Fibroblast of skin of left biceps (primary cell): ENCODE measurements around the gene PRR18.
"Not testable (repeated sequence)": the region's sequence is repeated elsewhere in the genome, so short reads cannot be mapped to it uniquely, and the experiment has no call there.

Source experiments
- DNase-seq, 2 experiments: peaks; one replicate each; pipeline ENCODE4 v3.0.0-alpha.2; 2013; ENCODE audit warnings: low read depth in 2 of 2

Gene PRR18

GRCh38 chr6:166308033-166308768, at the start of gene PRR18:
TSS of gene PRR18 (minus strand) at chr6:166308392. CDS start at chr6:166308142, 250 bp downstream.
- DNase-seq = no peak

- no peak for DNase-seq
Observed at GRCh38 chr6:166355552-166355951, 47.4 kb upstream of the PRR18 start.

GRCh38 chr6:166354965-166355364, 46.8 kb upstream of the PRR18 start:
- no peak for DNase-seq

- no peak for DNase-seq
Observed at GRCh38 chr6:166354143-166354542, 46.0 kb upstream of the PRR18 start.

GRCh38 chr6:166353507-166353906, 45.3 kb upstream of the PRR18 start:
- no peak for DNase-seq

- DNase-seq = no peak
Observed at GRCh38 chr6:166352923-166353322, 44.7 kb upstream of the PRR18 start.

- no peak for DNase-seq
Observed at GRCh38 chr6:166351715-166352285, 43.6 kb upstream of the PRR18 start.

- no peak for DNase-seq
Observed at GRCh38 chr6:166348305-166348949, 40.2 kb upstream of the PRR18 start.

GRCh38 chr6:166346965-166347364, 38.8 kb upstream of the PRR18 start:
- DNase-seq = no peak

- no peak for DNase-seq
Observed at GRCh38 chr6:166346449-166346848, 38.3 kb upstream of the PRR18 start.

GRCh38 chr6:166345672-166346071, 37.5 kb upstream of the PRR18 start:
- DNase-seq = not testable (repeated sequence)

GRCh38 chr6:166344921-166345320, 36.7 kb upstream of the PRR18 start:
- DNase-seq = not testable (repeated sequence)

GRCh38 chr6:166344240-166344639, 36.0 kb upstream of the PRR18 start:
- no peak for DNase-seq

GRCh38 chr6:166343150-166343487, 34.9 kb upstream of the PRR18 start:
- no peak for DNase-seq

GRCh38 chr6:166342349-166343149, 34.4 kb upstream of the PRR18 start, which contains the start of gene SFT2D1:
TSS of gene SFT2D1 (minus strand) at chr6:166342545. CDS start at chr6:166342481, 64 bp downstream.
- DNase-seq = peak; percentile 39 to 40

GRCh38 chr6:166341977-166342348, 33.8 kb upstream of the PRR18 start:
- no peak for DNase-seq

GRCh38 chr6:166341464-166341863, 33.3 kb upstream of the PRR18 start:
- no peak for DNase-seq

- no peak for DNase-seq
Observed at GRCh38 chr6:166338854-166339253, 30.7 kb upstream of the PRR18 start.

- no peak for DNase-seq
Observed at GRCh38 chr6:166336847-166337246, 28.7 kb upstream of the PRR18 start.

GRCh38 chr6:166335378-166336302, 27.4 kb upstream of the PRR18 start:
- no peak for DNase-seq

- DNase-seq = no peak
Observed at GRCh38 chr6:166334878-166335277, 26.7 kb upstream of the PRR18 start.
